GM19238 (cell line): ENCODE measurements around the gene RND3.

Source experiments
- DNase-seq: peaks from one replicate; pipeline ENCODE4 v3.0.0; 2011; ENCODE audit warnings: low spot score; ENCODE audit not compliant: insufficient read length

Gene RND3

DNA sequence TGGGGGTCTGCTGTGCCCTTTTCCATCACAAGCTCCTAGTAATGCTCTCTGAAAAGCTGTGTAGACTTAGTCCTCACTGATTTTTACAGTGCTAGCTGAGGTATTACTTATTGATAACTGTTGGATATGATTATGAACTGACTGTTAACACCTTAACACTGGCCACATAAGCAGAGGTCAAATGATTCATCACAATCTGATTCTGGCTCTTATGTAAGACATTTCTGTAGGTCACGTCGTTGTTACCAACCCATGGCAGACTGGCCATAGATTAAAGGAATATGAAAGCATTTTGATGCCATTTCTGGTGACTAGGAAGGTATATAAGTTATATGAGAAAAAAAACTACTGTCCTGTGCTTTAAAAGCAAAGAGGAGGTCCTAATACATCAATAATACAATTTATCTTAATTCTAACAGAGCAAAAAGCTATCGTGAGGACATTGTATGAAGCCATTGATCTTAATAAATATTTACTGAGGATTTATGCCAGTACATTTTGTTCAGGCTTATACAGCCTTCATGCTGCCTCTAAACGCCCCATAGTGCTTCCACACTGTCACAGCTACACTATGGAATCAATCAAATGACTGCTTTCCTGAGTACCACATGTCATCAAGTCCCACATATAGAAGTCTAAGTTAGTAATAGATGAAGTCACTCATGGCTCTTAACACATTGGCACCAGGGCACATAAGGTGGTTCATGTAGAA, 6.9 kb upstream of the RND3 start:
- no peak for DNase-seq

DNA sequence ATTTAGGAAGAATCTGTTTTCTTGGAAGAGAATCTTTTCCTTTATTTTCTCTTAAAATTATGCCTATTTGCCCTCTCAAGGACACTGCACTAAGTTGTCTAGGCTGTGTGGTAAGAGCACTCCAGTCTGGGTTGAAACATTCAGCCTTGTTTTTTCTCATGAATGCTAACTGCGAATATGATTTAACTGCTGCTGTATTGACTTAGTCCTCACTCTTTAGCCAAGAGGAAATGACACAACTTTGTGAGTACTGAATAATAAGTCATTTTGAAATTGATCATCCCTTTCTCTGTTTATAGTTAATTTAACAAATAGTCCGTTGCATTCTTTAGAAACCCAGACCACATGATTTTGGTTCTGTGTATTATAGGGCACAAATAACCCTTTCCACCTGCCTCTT, 4.5 kb upstream of the RND3 start:
- DNase-seq = no peak

- no peak for DNase-seq
These were observed 4.0 kb upstream of the RND3 start for GRCh38 chr2:150491430-150491829.

- DNase-seq = no peak
These were observed 3.0 kb upstream of the RND3 start for GRCh38 chr2:150490466-150490865.

GRCh38 chr2:150486539-150487484, 655 bp downstream of the RND3 start:
- no peak for DNase-seq

GRCh38 chr2:150485871-150486538, 1.5 kb downstream of the RND3 start:
- no peak for DNase-seq

- no peak for DNase-seq
These were observed 2.2 kb downstream of the RND3 start for GRCh38 chr2:150485114-150485870.

DNA sequence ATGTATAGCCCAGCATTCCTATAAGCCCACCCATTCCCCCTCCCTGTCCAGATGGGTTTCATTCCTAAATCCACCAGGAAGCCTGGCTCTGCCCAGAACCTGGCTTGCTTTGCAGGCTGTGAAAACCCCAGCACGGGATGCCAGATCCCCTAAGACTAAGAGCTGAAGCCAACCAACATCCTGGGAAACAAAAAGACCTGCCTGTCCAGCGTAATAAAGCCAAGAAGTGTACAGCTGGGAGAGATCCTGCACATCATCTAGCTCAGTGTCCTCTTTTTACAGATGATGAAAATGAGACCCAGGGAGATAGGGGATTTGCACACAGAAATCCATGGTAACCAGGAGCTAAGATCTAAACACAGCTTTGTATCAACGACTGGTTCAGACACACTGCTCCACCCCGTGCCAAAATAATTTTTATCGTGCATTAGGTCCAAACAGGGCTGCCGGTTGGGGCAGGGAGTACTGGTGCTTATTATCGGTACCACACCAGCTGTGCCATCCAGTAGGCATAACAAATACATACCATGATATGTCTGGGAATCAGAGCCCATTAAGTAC, 2.9 kb downstream of the RND3 start:
- no peak for DNase-seq

- DNase-seq = no peak
These were observed 3.5 kb downstream of the RND3 start for GRCh38 chr2:150484006-150484405.

GRCh38 chr2:150483532-150483931, 3.9 kb downstream of the RND3 start:
- DNase-seq = no peak

DNA sequence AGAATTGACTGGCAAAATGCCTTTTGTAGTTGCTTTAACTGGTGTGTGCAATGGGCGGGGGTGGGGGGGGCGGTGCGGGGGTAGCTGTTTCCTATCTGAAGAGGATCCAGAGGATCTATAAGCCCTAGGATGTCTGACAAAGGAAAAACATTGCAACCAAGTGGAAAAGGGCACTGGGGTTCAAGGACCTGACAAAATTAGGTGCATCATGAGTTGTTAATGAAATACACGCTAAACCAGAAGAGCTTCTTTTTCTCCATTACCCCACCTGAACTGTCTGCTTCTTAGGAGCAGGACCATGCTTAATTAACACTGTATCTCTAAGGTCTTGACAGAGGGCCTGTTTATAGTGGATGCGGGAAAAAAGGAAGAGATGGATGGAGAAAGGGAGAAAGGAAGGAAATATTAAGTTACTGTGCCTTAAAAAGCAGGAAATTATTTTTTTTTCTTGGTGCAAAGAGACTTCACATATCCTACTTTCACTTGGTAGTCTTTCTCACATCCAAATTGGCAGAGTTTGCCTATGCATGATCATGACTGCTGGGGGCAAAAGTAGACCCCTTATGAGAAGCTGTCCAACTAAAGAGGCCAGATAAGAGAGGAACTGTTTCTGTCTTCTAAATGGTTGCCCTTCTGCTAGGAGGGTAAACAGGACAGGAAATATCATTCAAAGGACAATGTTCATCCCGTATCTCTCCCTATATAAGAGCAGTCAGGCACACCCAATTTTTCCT, 4.6 kb downstream of the RND3 start:
- DNase-seq = no peak

DNA sequence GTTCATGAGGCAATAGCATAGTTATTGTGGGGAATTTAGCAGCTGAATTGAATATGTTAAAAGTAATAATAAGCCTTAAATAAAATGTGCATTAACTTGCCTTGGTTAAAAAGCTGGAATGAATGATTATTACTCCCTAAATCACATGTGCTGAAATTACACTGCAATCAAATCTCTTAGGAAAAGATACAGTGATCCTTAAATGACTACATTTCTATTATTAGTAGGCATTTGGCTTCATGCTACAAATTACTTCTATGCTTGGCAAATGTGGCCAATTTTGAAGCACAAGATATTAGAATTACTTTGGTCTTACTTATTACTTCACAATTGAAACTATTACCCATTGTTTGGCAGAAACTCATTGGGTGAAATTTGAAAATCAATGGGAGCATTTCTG, 5.4 kb downstream of the RND3 start:
- no peak for DNase-seq

- no peak for DNase-seq
These were observed 6.3 kb downstream of the RND3 start for GRCh38 chr2:150480971-150481830.

- DNase-seq = no peak
These were observed 7.2 kb downstream of the RND3 start for GRCh38 chr2:150480241-150480640.

GRCh38 chr2:150479075-150479915, 8.2 kb downstream of the RND3 start:
- no peak for DNase-seq

DNA sequence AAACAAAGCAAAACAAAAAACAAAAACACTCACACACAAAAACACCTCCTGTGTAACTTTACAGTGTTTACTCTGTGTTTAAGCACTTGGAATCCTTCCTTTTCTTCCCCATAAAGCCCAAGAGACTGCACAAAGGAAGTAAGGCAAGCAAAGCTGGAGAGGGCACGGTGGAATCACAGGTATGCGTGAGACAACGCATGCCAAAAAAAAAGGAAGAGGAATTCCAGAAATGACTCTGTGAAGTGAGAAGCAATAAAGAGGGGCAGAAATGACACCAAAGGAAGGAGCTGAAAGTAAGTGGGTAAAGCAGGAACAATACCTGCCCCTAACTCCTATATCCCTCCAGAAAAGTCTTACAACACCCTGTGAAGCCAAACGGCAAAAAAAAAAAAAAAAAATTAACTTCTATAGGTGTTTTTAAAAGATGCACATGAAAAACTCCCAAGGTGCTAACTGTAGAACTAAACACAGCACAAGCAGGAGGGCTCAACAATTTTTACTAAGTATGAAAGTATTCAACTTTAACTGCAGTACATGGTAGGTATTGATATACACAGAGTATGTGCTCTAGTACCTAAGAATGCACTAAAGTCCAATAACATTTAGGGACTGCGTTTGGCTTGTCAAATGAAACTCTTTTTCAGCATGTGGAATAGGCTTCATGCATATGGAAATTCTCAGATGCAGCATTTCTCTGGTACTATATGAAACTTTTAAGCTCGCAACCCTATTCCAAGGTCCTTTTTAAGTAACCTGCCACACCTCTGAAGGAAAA, 9.1 kb downstream of the RND3 start:
- DNase-seq = no peak

- DNase-seq = no peak
These were observed 10.1 kb downstream of the RND3 start for GRCh38 chr2:150477347-150477746.

GRCh38 chr2:150476809-150477302, 10.6 kb downstream of the RND3 start:
- no peak for DNase-seq
